H9 (cell line): ENCODE data around the gene EFL1. TPM values are rescaled to one million over a fixed set of nuclear protein-coding genes. Genes with fewer than 3 reads are reported as not detected.

Source experiments
- DNase-seq: peaks from one replicate; pipeline ENCODE4 v3.0.0-alpha.2; 2017
- H2AFZ ChIP-seq: one replicate; pipeline ENCODE4 v1.6.1; 2013; ENCODE audit warnings: mild to moderate bottlenecking, low read length, control low read depth, moderate library complexity
- H2AK5ac ChIP-seq: 2 replicates; pipeline ENCODE4 v1.6.1; 2013; ENCODE audit warnings: low read length, control low read depth, mixed read lengths; ENCODE audit not compliant: insufficient read length
- H2BK120ac ChIP-seq: one replicate; pipeline ENCODE4 v1.6.1; 2013; ENCODE audit warnings: low read depth, mild to moderate bottlenecking, low read length, control low read depth, inconsistent platforms; ENCODE audit not compliant: poor library complexity, severe bottlenecking
- H2BK12ac ChIP-seq: 2 replicates; pipeline ENCODE4 v1.6.1; 2013; ENCODE audit warnings: low read length, control low read depth, mixed read lengths, low read depth; ENCODE audit not compliant: insufficient read length
- H2BK15ac ChIP-seq: 2 replicates; pipeline ENCODE4 v1.6.1; 2013; ENCODE audit warnings: low read depth, low read length, control low read depth
- H2BK20ac ChIP-seq: one replicate; pipeline ENCODE4 v1.6.1; 2013; ENCODE audit warnings: low read depth, mild to moderate bottlenecking, low read length, control low read depth, inconsistent platforms; ENCODE audit not compliant: poor library complexity, severe bottlenecking
- H2BK5ac ChIP-seq: 2 replicates; pipeline ENCODE4 v1.6.1; 2013; ENCODE audit warnings: low read length, control low read depth, mixed read lengths; ENCODE audit not compliant: insufficient read length
- H3K14ac ChIP-seq: 2 replicates; pipeline ENCODE4 v1.6.1; 2013; ENCODE audit warnings: low read length, control low read depth; ENCODE audit not compliant: insufficient read depth
- H3K18ac ChIP-seq: 2 replicates; pipeline ENCODE4 v1.6.1; 2013; ENCODE audit warnings: low read depth, mild to moderate bottlenecking, mixed read lengths, low read length, control low read depth; ENCODE audit not compliant: insufficient read length
- H3K23ac ChIP-seq: 2 replicates; pipeline ENCODE4 v1.6.1; 2013; ENCODE audit warnings: low read length, control low read depth, mixed read lengths, low read depth; ENCODE audit not compliant: insufficient read length
- H3K23me2 ChIP-seq: 2 replicates; pipeline ENCODE4 v1.6.1; 2013; ENCODE audit warnings: low read depth, mild to moderate bottlenecking, mixed read lengths, low read length, control low read depth; ENCODE audit not compliant: insufficient read length, poor library complexity, severe bottlenecking
- H3K27ac ChIP-seq: 2 replicates; pipeline ENCODE4 v1.5.1; 2013; ENCODE audit warnings: low read length, control low read depth, mixed read lengths, low read depth; ENCODE audit not compliant: insufficient read length
- H3K27me3 ChIP-seq: 2 replicates; pipeline ENCODE4 v1.6.1; 2013; ENCODE audit warnings: low read length, control low read depth, inconsistent platforms; ENCODE audit not compliant: insufficient read depth
- H3K4ac ChIP-seq: 2 replicates; pipeline ENCODE4 v1.6.1; 2013; ENCODE audit warnings: low read depth, mild to moderate bottlenecking, control low read depth, inconsistent platforms, low read length, moderate library complexity
- H3K4me1 ChIP-seq: 2 replicates; pipeline ENCODE4 v1.6.1; 2013; ENCODE audit warnings: low read length, control low read depth, inconsistent platforms; ENCODE audit not compliant: insufficient read depth
- H3K4me2 ChIP-seq: 2 replicates; pipeline ENCODE4 v1.6.1; 2013; ENCODE audit warnings: low read length, control low read depth, mixed read lengths; ENCODE audit not compliant: insufficient read length, insufficient read depth
- H3K56ac ChIP-seq: 2 replicates; pipeline ENCODE4 v1.6.1; 2013; ENCODE audit warnings: low read depth, mild to moderate bottlenecking, mixed read lengths, low read length, control low read depth; ENCODE audit not compliant: insufficient read length
- H3K79me1 ChIP-seq: 2 replicates; pipeline ENCODE4 v1.6.1; 2013; ENCODE audit warnings: low read depth, mild to moderate bottlenecking, moderate library complexity, low read length, control low read depth, inconsistent platforms; ENCODE audit not compliant: insufficient read depth, poor library complexity, severe bottlenecking
- H3K79me2 ChIP-seq: 2 replicates; pipeline ENCODE4 v1.6.1; 2013; ENCODE audit warnings: low read length, control low read depth, inconsistent platforms; ENCODE audit not compliant: insufficient read depth
- H3K9ac ChIP-seq: 2 replicates; pipeline ENCODE4 v1.6.1; 2013; ENCODE audit warnings: low read length, control low read depth, mixed read lengths; ENCODE audit not compliant: insufficient read length; ENCODE audit errors: extremely low read depth
- H3K9me3 ChIP-seq: one replicate; pipeline ENCODE4 v1.6.1; 2013; ENCODE audit warnings: low read depth, low read length, inconsistent platforms; ENCODE audit not compliant: control insufficient read depth
- H3T11ph ChIP-seq: one replicate; pipeline ENCODE4 v1.6.1; 2013; ENCODE audit warnings: mild to moderate bottlenecking, low read length, control low read depth, inconsistent platforms
- H4K20me1 ChIP-seq: one replicate; pipeline ENCODE4 v1.6.1; 2013; ENCODE audit not compliant: control insufficient read depth, insufficient read length, insufficient read depth
- H4K5ac ChIP-seq: 2 replicates; pipeline ENCODE4 v1.6.1; 2013; ENCODE audit warnings: low read depth, mild to moderate bottlenecking, mixed read lengths, low read length, control low read depth; ENCODE audit not compliant: insufficient read length
- H4K8ac ChIP-seq: replicated peaks from 2 replicates; pipeline ENCODE4 v1.6.1; 2013; ENCODE audit warnings: low read length, control low read depth, mixed read lengths, low read depth; ENCODE audit not compliant: insufficient read length
- H4K91ac ChIP-seq: 2 replicates; pipeline ENCODE4 v1.6.1; 2013; ENCODE audit warnings: low read depth, mild to moderate bottlenecking, moderate library complexity, mixed read lengths, low read length, control low read depth; ENCODE audit not compliant: insufficient read length
- H3K27ac Mint-ChIP-seq, 3 experiments: 2 replicates in 2 of 3; 3 replicates in 1 of 3; pipeline ENCODE4 v1.8.0; 2020 to 2021; ENCODE audit warnings: mixed read lengths in 3 of 3, mild to moderate bottlenecking in 1 of 3, moderate library complexity in 1 of 3
- H3K27me3 Mint-ChIP-seq: 2 replicates; pipeline ENCODE4 v1.8.0; 2021; ENCODE audit warnings: low read depth, mild to moderate bottlenecking, moderate library complexity, mixed read lengths
- H3K36me3 Mint-ChIP-seq, 3 experiments: 2 replicates in 2 of 3; 3 replicates in 1 of 3; pipeline ENCODE4 v1.8.0; 2020 to 2021; ENCODE audit warnings: low read depth in 3 of 3, mixed read lengths in 3 of 3; ENCODE audit not compliant: insufficient read depth in 1 of 3
- H3K4me1 Mint-ChIP-seq, 2 experiments: 2 replicates each; pipeline ENCODE4 v1.8.0; 2020; ENCODE audit warnings: mixed read lengths in 2 of 2
- H3K4me3 Mint-ChIP-seq, 2 experiments: 2 replicates in 1 of 2; 3 replicates in 1 of 2; pipeline ENCODE4 v1.8.0; 2020 to 2021; ENCODE audit warnings: mild to moderate bottlenecking in 2 of 2, mixed read lengths in 2 of 2, moderate library complexity in 1 of 2
- H3K9me3 Mint-ChIP-seq, 2 experiments: 2 replicates in 1 of 2; 3 replicates in 1 of 2; pipeline ENCODE4 v1.8.0; 2020; ENCODE audit warnings: mild to moderate bottlenecking in 2 of 2, mixed read lengths in 2 of 2, moderate library complexity in 1 of 2
- total RNA-seq: library from RNA; stranded (reverse); gene quantifications from 2 replicates; pipeline ENCODE4 v1.2.1, GENCODE V29; 2021
- TF ChIP-seq, protein P1 (sequence below): fragments of 200-600 bp; sonication (generic); conservative IDR thresholded peaks from 3 replicates; pipeline ENCODE4 v1.8.0; 2021; ENCODE audit warnings: antibody characterized with exemption, mild to moderate bottlenecking

The EFL1 gene
- total RNA-seq, 1 experiment from 2014 or later, result 29.4 TPM

DNA sequence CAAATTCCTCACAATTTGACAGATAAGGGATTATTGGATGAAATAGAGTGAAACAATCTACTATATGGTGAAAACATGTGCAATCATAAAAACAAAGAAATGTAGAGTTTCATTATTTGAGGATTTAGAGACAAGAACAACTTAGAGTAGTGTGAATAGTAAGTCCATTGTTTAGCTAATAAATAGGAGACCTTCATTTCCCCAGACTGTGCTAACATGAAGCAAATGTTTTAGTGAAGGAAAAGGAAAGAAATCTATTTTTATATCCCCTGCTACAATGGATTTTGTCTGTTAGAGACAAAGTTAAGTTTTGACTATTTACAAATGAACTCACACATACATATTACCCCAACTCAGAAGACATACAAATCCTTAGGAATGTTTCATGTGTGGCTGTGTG, 77.8 kb downstream of the EFL1 start:
- no peak overlapping the region for H3K27ac ChIP-seq
- no peak overlapping the region for H2BK120ac ChIP-seq
- no peak overlapping the region for H4K8ac ChIP-seq
- H3K14ac ChIP-seq, result no peak overlapping the region
- Mint-ChIP-seq H3K4me3 (no peak overlapping the region), H3K27ac (no peak overlapping the region), H3K36me3 (no peaks in the 10 kb centered on the region), H3K4me1 (peaks cover 6% of the 10 kb centered on the region in 2 experiments; a peak in 3 of 4 replicates), H3K9me3 (no peaks in the 10 kb centered on the region), H3K27me3 (no peaks in the 10 kb centered on the region)
- no peak overlapping the region for H3K9ac ChIP-seq
- H3T11ph ChIP-seq, result no peak overlapping the region
- no peak overlapping the region for H3K18ac ChIP-seq
- H4K20me1 ChIP-seq, result no peaks in the 10 kb centered on the region
- H3K9me3 ChIP-seq, result no peaks in the 10 kb centered on the region
- H3K4ac ChIP-seq, result no peak overlapping the region
- no peak overlapping the region for H2BK12ac ChIP-seq
- H3K56ac ChIP-seq, result no peak overlapping the region
- H3K4me2 ChIP-seq, result no peak overlapping the region
- no peak overlapping the region for H2BK15ac ChIP-seq
- H3K23ac ChIP-seq, result no peak overlapping the region
- H3K79me1 ChIP-seq, result no peaks in the 10 kb centered on the region
- no peaks in the 10 kb centered on the region for H3K4me1 ChIP-seq
- no peak for DNase-seq
- no peak overlapping the region for H2BK5ac ChIP-seq
- no peaks in the 10 kb centered on the region for H3K23me2 ChIP-seq
- H4K91ac ChIP-seq, result no peak overlapping the region
- TF ChIP-seq, protein P1, sequence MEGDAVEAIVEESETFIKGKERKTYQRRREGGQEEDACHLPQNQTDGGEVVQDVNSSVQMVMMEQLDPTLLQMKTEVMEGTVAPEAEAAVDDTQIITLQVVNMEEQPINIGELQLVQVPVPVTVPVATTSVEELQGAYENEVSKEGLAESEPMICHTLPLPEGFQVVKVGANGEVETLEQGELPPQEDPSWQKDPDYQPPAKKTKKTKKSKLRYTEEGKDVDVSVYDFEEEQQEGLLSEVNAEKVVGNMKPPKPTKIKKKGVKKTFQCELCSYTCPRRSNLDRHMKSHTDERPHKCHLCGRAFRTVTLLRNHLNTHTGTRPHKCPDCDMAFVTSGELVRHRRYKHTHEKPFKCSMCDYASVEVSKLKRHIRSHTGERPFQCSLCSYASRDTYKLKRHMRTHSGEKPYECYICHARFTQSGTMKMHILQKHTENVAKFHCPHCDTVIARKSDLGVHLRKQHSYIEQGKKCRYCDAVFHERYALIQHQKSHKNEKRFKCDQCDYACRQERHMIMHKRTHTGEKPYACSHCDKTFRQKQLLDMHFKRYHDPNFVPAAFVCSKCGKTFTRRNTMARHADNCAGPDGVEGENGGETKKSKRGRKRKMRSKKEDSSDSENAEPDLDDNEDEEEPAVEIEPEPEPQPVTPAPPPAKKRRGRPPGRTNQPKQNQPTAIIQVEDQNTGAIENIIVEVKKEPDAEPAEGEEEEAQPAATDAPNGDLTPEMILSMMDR, result no peak
- H2AK5ac ChIP-seq, result no peak overlapping the region
- no peak overlapping the region for H2AFZ ChIP-seq
- no peak overlapping the region for H2BK20ac ChIP-seq
- no peaks in the 10 kb centered on the region for H3K79me2 ChIP-seq
- H3K27me3 ChIP-seq, result no peaks in the 10 kb centered on the region
- no peak overlapping the region for H4K5ac ChIP-seq
